Heart left ventricle (tissue), 13 donors: ENCODE results near the gene SERPINB12.

Experiments used
- CTCF ChIP-seq, 12 donors: fragments of 200-600 bp; sonication (generic) in 4 of 12; IDR thresholded peaks; one replicate each; pipeline versions ENCODE4 v1.5.0 to v1.8.0; 2018 to 2022; ENCODE audit warnings: antibody characterized with exemption in 12 of 12, mild to moderate bottlenecking in 5 of 12
- POLR2A ChIP-seq, 2 donors: fragments of 450-650 bp; IDR thresholded peaks; one replicate each; pipeline ENCODE4 v1.6.1; 2017; ENCODE audit warnings: antibody characterized with exemption in 2 of 2, mild to moderate bottlenecking in 2 of 2, moderate library complexity in 2 of 2
- donor health status: ischemic (EF 13 %, LVEDD 7.1; RV severe dilation, severe dysfunction).
- donor health status: DM: no; HTN: yes; CAD: no.
- donor health status: DM: no; HTN: no; CAD: no.
- donor health status: ischemic (EF 25% LVEDD 6.9; RV normal size, moderate dysfunction).
- donor health status: ischemic (EF 25% LVEDD 5.7; RV mildly dilated, moderate dysfunction).
- donor health status: ischemic (EF 35%, LVEDD 5.7; RV mildly dilated, moderate dysfunction).
- donor health status: nonischemic (EF 11% LVEDD 7.7; RV severe dilation, severe dysfunction).
- donor health status: DM: yes; HTN: yes; CAD: no.
- donor health status: PGD.
- donor health status: ischemic (EF 29% LVEDD 5.4; RV normal size, mild dysfunction).
- donor health status: nonischemic (EF 23%, LVEDD 6.1; RV moderate dilation, normal function).

- TF ChIP-seq CTCF (IDR thresholded peaks at IDR 0.05) (no peak), POLR2A (IDR thresholded peaks at IDR 0.05) (no peak)
These were observed 37.4 kb downstream of the SERPINB12 start for GRCh38 chr18:63579616-63580015.
